ENCODE data around the gene DSCAML1. TPM values are rescaled to one million over a fixed set of nuclear protein-coding genes. Genes with fewer than 3 reads are reported as not detected.

DSCAML1 gene
- total and polyA plus RNA-seq, 2 of the 8 experiments (the other 6 are each of a cell fraction or from before 2014, with no cell fraction given), result 0.19 to 0.24 TPM

- no peak overlapping the region for H4K5ac ChIP-seq (ENCODE audit: insufficient read length, low read depth, low read length)
- no peak overlapping the region for H3K27ac ChIP-seq (ENCODE audit: low read depth, low read length)
- H2AFZ ChIP-seq (ENCODE audit: low read length), result no peak overlapping the region
- no peak overlapping the region for H3K18ac ChIP-seq (ENCODE audit: extremely low read depth, low read length)
- no peak overlapping the region for H3K4me2 ChIP-seq (ENCODE audit: insufficient read depth in 1 of 2, low read depth in 2 of 2, low read length in 2 of 2)
- no peak overlapping the region for H3K56ac ChIP-seq (replicated peaks; ENCODE audit: insufficient read length, low read depth, low read length)
- H2BK15ac ChIP-seq (ENCODE audit: low read length), result no peak overlapping the region
- H3K79me1 ChIP-seq (ENCODE audit: low read depth, low read length), result no peaks in the 10 kb centered on the region
- H4K20me1 ChIP-seq (replicated peaks in 1 of 2; ENCODE audit: control insufficient read depth in 1 of 2, insufficient read depth in 2 of 2, low read length in 2 of 2), result no peaks in the 10 kb centered on the region
- H2BK120ac ChIP-seq (replicated peaks; ENCODE audit: low read depth, low read length), result no peak overlapping the region
- FAIRE-seq (no peak), DNase-seq (ENCODE audit: low read depth in 1 of 2, low spot score in 2 of 2) (no peak)
- H3K79me2 ChIP-seq (ENCODE audit: control insufficient read depth in 1 of 2, insufficient read depth in 2 of 2, low read length in 2 of 2), result no peaks in the 10 kb centered on the region
- H4K91ac ChIP-seq (replicated peaks; ENCODE audit: insufficient read length, low read length), result no peak overlapping the region
- H3K23ac ChIP-seq (ENCODE audit: insufficient read length), result no peak overlapping the region
- H2BK12ac ChIP-seq (ENCODE audit: low read depth, low read length), result no peak overlapping the region
- peaks cover 0 to 7% (median 4%) of the 10 kb centered on the region in 4 experiments; a peak in 6 of 7 replicates for H3K4me1 ChIP-seq (replicated peaks in 1 of 4; ENCODE audit: control insufficient read depth in 3 of 4, insufficient read depth in 4 of 4, low read length in 3 of 4)
- no peak overlapping the region for H3K9ac ChIP-seq (replicated peaks in 1 of 4; ENCODE audit: extremely low read depth in 1 of 4, low read depth in 3 of 4, low read length in 3 of 4)
- CTCF ChIA-PET (ENCODE audit: partially characterized antibody), result interaction anchor here (1.0 to 10.9 kb wide), 10 partner anchors 10 to 386 kb away, joined by 3 to 142 read pairs (median 4); no protein-coding TSS in a partner anchor
- H3K36me3 ChIP-seq (ENCODE audit: control insufficient read depth in 2 of 4, insufficient read depth in 4 of 4, low read length in 3 of 4), result no peaks in the 10 kb centered on the region
- H3K4ac ChIP-seq (replicated peaks; ENCODE audit: insufficient read length, low read depth, low read length), result no peak overlapping the region
- H4K8ac ChIP-seq (ENCODE audit: extremely low read depth, insufficient read depth, low read length), result no peak overlapping the region
- POLR2A ChIA-PET (ENCODE audit: partially characterized antibody), result no interaction called here
- H3K9me3 ChIP-seq (ENCODE audit: insufficient read depth in 2 of 2, low read depth in 1 of 2, low read length in 1 of 2), result no peaks in the 10 kb centered on the region
- WGBS, 2 experiments (ENCODE audit: extremely low coverage in 1 of 2, insufficient coverage in 1 of 2, insufficient read length in 1 of 2, insufficient replicate concordance in 2 of 2, low coverage in 1 of 2, low lambda C conversion rate in 2 of 2, missing lambda C conversion rate in 1 of 2), result 91% methylated on average over 11 of the region's 15 CpGs; no CpG with 5 or more reads in 1 of the 2 experiments
- no peak overlapping the region for H2BK20ac ChIP-seq (ENCODE audit: low read length)
- no peak overlapping the region for H3K14ac ChIP-seq (ENCODE audit: insufficient read length)
- peaks cover 8% of the 10 kb centered on the region; the same call in 1 of the 2 replicates for H3K23me2 ChIP-seq (ENCODE audit: low read depth, low read length)
- H3K27me3 ChIP-seq (replicated peaks in 1 of 4; ENCODE audit: control insufficient read depth in 3 of 4, extremely low read depth in 1 of 4, insufficient read depth in 3 of 4, low read length in 3 of 4), result no peaks in the 10 kb centered on the region
- no peak overlapping the region for H2AK5ac ChIP-seq (ENCODE audit: low read depth, low read length)
- H2BK5ac ChIP-seq (ENCODE audit: low read depth, low read length), result no peak overlapping the region
- H3K4me3 ChIP-seq (ENCODE audit: extremely low read depth in 1 of 4, insufficient read depth in 2 of 4, low read depth in 3 of 4, low read length in 4 of 4), result no peak overlapping the region
- TF ChIP-seq SRF (IDR thresholded peaks at IDR 0.05; ENCODE audit: low read depth, low read length) (no peak), CBX5 (IDR thresholded peaks at IDR 0.05; ENCODE audit: low read depth, low read length) (no peak), TAF7 (optimal IDR thresholded peaks at IDR 0.05; ENCODE audit: borderline replicate concordance, low read depth, low read length) (no peak), SP2 (IDR thresholded peaks at IDR 0.05; ENCODE audit: low read length) (no peak), EP300 (IDR thresholded peaks at IDR 0.05; ENCODE audit: borderline replicate concordance in 1 of 2, low read depth in 2 of 2, low read length in 2 of 2) (no peak), GABPA (IDR thresholded peaks at IDR 0.05; ENCODE audit: borderline replicate concordance, insufficient read depth, low read length) (no peak), TAF1 (IDR thresholded peaks at IDR 0.05; ENCODE audit: low read depth, low read length) (no peak), YY1 (IDR thresholded peaks at IDR 0.05; ENCODE audit: low read depth, low read length) (no peak), ASH2L (IDR thresholded peaks at IDR 0.05; ENCODE audit: low read length) (no peak), CEBPB (IDR thresholded peaks at IDR 0.05; ENCODE audit: low read depth, low read length) (no peak), NRF1 (IDR thresholded peaks at IDR 0.05; ENCODE audit: low read depth, low read length) (no peak), RAD21 (IDR thresholded peaks at IDR 0.05 in 1 of 2, conservative IDR thresholded peaks at IDR 0.05 in 1 of 2; ENCODE audit: low read depth in 2 of 2, low read length in 2 of 2) (no peak)
- TF ChIP-seq, protein P1, sequence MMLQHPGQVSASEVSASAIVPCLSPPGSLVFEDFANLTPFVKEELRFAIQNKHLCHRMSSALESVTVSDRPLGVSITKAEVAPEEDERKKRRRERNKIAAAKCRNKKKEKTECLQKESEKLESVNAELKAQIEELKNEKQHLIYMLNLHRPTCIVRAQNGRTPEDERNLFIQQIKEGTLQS (IDR thresholded peaks at IDR 0.05; ENCODE audit: insufficient read depth, low read depth, low read length), result no peak
These were observed 366.6 kb downstream of the DSCAML1 start for GRCh38 chr11:117430293-117430955.

All from H1 (cell line).